ENCODE measurements around the gene PAQR7. TPM values are rescaled to one million over a fixed set of nuclear protein-coding genes. Genes with fewer than 3 reads are reported as not detected.
A peak's percentile ranks its signal among the peaks of the same experiment; 100 is the strongest.

Gene PAQR7
- total RNA-seq, 2 experiments from 2014 or later = 0.22 to 1.3 TPM

- Histone ChIP-seq H3K9me3 (ENCODE audit: low read length) (no peaks in the 10 kb centered on the region), H3K27ac (ENCODE audit: low read depth, low read length, poor library complexity, severe bottlenecking) (no peak overlapping the region), H3K4me1 (ENCODE audit: insufficient read depth, low read length, poor library complexity, severe bottlenecking) (peaks cover 2% of the 10 kb centered on the region), H3K4me3 (ENCODE audit: low read depth, low read length, poor library complexity, severe bottlenecking) (no peak overlapping the region), H3K9me2 (ENCODE audit: insufficient read depth, low read length) (no peaks in the 10 kb centered on the region), H2AFZ (ENCODE audit: low read length) (no peak overlapping the region), H3K79me2 (ENCODE audit: insufficient read depth, low read depth, low read length) (no peaks in the 10 kb centered on the region), H3K4me2 (ENCODE audit: low read length) (no peak overlapping the region), H3K36me3 (ENCODE audit: insufficient read depth, low read length) (no peaks in the 10 kb centered on the region), H4K20me1 (ENCODE audit: insufficient read depth, low read length) (no peaks in the 10 kb centered on the region)
- CTCF ChIA-PET (ENCODE audit: unreplicated experiment) = no interaction called here
- intact Hi-C loops (cut with micrococcal nuclease; ENCODE audit: unreplicated experiment) = no loop called here
- no TSS peak for BruUV-seq (replicated peaks)
- POLR2A ChIA-PET = interaction anchor here (0.6 kb wide), 1 partner anchor 17 kb away, joined by 3 read pairs; no protein-coding TSS in a partner anchor
- TF ChIP-seq CTCF (conservative IDR thresholded peaks at IDR 0.05; ENCODE audit: low read length) = no peak
- TF ChIP-seq EZH2phosphoT487 (IDR thresholded peaks at IDR 0.05; ENCODE audit: borderline replicate concordance, low read depth, low read length) = 0 out of 2 replicates have a peak, but pooled peaks have one; percentile 61
- no peak for DNase-seq (ENCODE audit: low spot score)
Measured at GRCh38 chr1:25922971-25923552, 47.6 kb upstream of the PAQR7 start.

GRCh38 chr1:25922056-25922970 is 46.8 kb upstream of the PAQR7 start:
- H3K36me3 ChIP-seq (ENCODE audit: insufficient read depth, low read length) = no peaks in the 10 kb centered on the region
- H3K9me3 ChIP-seq (ENCODE audit: low read length) = no peaks in the 10 kb centered on the region
- H2AFZ ChIP-seq (ENCODE audit: low read length) = no peak overlapping the region
- peaks cover under 1% of the 10 kb centered on the region for H3K4me1 ChIP-seq (ENCODE audit: insufficient read depth, low read length, poor library complexity, severe bottlenecking)
- ChIA-PET POLR2A (interaction anchor here (0.6 kb wide), 1 partner anchor 17 kb away, joined by 3 read pairs; no protein-coding TSS in a partner anchor), CTCF (ENCODE audit: unreplicated experiment) (no interaction called here)
- no peak for TF ChIP-seq EZH2phosphoT487 (IDR thresholded peaks at IDR 0.05; ENCODE audit: borderline replicate concordance, low read depth, low read length)
- TF ChIP-seq CTCF (conservative IDR thresholded peaks at IDR 0.05; ENCODE audit: low read length) = no peak
- intact Hi-C loops (cut with micrococcal nuclease; ENCODE audit: unreplicated experiment) = no loop called here
- no peaks in the 10 kb centered on the region for H3K9me2 ChIP-seq (ENCODE audit: insufficient read depth, low read length)
- H3K4me2 ChIP-seq (ENCODE audit: low read length) = no peak overlapping the region
- H3K79me2 ChIP-seq (ENCODE audit: insufficient read depth, low read depth, low read length) = no peaks in the 10 kb centered on the region
- BruUV-seq (replicated peaks) = no TSS peak
- no peak for DNase-seq (ENCODE audit: low spot score)
- no peak overlapping the region for H3K27ac ChIP-seq (ENCODE audit: low read depth, low read length, poor library complexity, severe bottlenecking)
- H4K20me1 ChIP-seq (ENCODE audit: insufficient read depth, low read length) = no peaks in the 10 kb centered on the region
- no peak overlapping the region for H3K4me3 ChIP-seq (ENCODE audit: low read depth, low read length, poor library complexity, severe bottlenecking)

All from OCI-LY7 (cell line).